OCI-LY1 (cell line): ENCODE results near the gene CMIP.
A peak's percentile ranks its signal among the peaks of the same experiment; 100 is the strongest.

Source experiments
- H2AFZ ChIP-seq: fragments of 200-600 bp; sonication (generic), shearing (Covaris generic); 2 replicates; pipeline ENCODE4 v1.6.0; 2014; ENCODE audit warnings: antibody characterized with exemption, mild to moderate bottlenecking, low read length
- H3F3A ChIP-seq: fragments of 200-600 bp; sonication (generic), shearing (Covaris generic); 2 replicates; pipeline ENCODE4 v1.6.0; 2014; ENCODE audit warnings: mild to moderate bottlenecking, antibody characterized with exemption, low read length, moderate library complexity; ENCODE audit not compliant: insufficient read depth
- H3K27ac ChIP-seq: fragments of 200-600 bp; sonication (generic); 2 replicates; pipeline ENCODE4 v1.5.1; 2014; ENCODE audit warnings: low read length, mixed run types, mild to moderate bottlenecking, low read depth; ENCODE audit not compliant: poor library complexity, severe bottlenecking
- H3K27me3 ChIP-seq: fragments of 200-600 bp; sonication (generic); 2 replicates; pipeline ENCODE4 v1.6.0; 2014; ENCODE audit warnings: antibody characterized with exemption, mild to moderate bottlenecking, low read length, moderate library complexity; ENCODE audit not compliant: insufficient read depth
- H3K36me3 ChIP-seq: fragments of 200-600 bp; sonication (generic); 2 replicates; pipeline ENCODE4 v1.6.1; 2014; ENCODE audit warnings: mild to moderate bottlenecking, antibody characterized with exemption, low read length, moderate library complexity, mixed read lengths; ENCODE audit not compliant: insufficient read depth
- H3K4me1 ChIP-seq: fragments of 200-600 bp; sonication (generic); 2 replicates; pipeline ENCODE4 v1.5.1; 2014; ENCODE audit warnings: mild to moderate bottlenecking, low read length, moderate library complexity; ENCODE audit not compliant: insufficient read depth, severe bottlenecking
- H3K4me2 ChIP-seq: fragments of 200-600 bp; sonication (generic), shearing (Covaris generic); 2 replicates; pipeline ENCODE4 v1.6.1; 2014; ENCODE audit warnings: low read length
- H3K4me3 ChIP-seq: fragments of 200-600 bp; sonication (generic); 2 replicates; pipeline ENCODE4 v1.5.1; 2014; ENCODE audit warnings: low read length, low read depth, mild to moderate bottlenecking, mixed read lengths; ENCODE audit not compliant: poor library complexity, severe bottlenecking
- H3K79me2 ChIP-seq: fragments of 200-600 bp; shearing (Covaris generic); 2 replicates; pipeline ENCODE4 v1.6.1; 2016; ENCODE audit warnings: mixed run types, low read length, mixed read lengths; ENCODE audit not compliant: insufficient read depth
- H3K9ac ChIP-seq: fragments of 200-600 bp; sonication (generic), shearing (Covaris generic); 2 replicates; pipeline ENCODE4 v1.6.1; 2014; ENCODE audit warnings: mild to moderate bottlenecking, low read length, mixed read lengths
- H3K9me2 ChIP-seq: fragments of 200-600 bp; sonication (generic), shearing (Covaris generic); 2 replicates; pipeline ENCODE4 v1.6.1; 2014; ENCODE audit warnings: low read depth, mild to moderate bottlenecking, low read length, mixed read lengths
- H3K9me3 ChIP-seq: fragments of 200-600 bp; shearing (Covaris generic); 2 replicates; pipeline ENCODE4 v1.6.1; 2014; ENCODE audit warnings: low read length, mixed read lengths
- H4K20me1 ChIP-seq: fragments of 200-600 bp; sonication (generic), shearing (Covaris generic); 2 replicates; pipeline ENCODE4 v1.6.0; 2016; ENCODE audit warnings: mild to moderate bottlenecking, low read length; ENCODE audit not compliant: insufficient read depth
- CTCF ChIP-seq: fragments of 200-600 bp; sonication (generic), shearing (Covaris generic); IDR thresholded peaks from 2 replicates; pipeline ENCODE4 v1.5.1; 2017; ENCODE audit warnings: mild to moderate bottlenecking, antibody characterized with exemption, low read length, moderate library complexity, mixed read lengths
- EZH2 ChIP-seq: fragments of 200-600 bp; sonication (generic), shearing (Covaris generic); IDR thresholded peaks from 2 replicates; pipeline ENCODE4 v1.8.0; 2017; ENCODE audit warnings: borderline replicate concordance, mixed run types, mild to moderate bottlenecking, antibody characterized with exemption, low read length, moderate library complexity, mixed read lengths

CMIP gene

GRCh38 chr16:81497690-81498089 is 53.1 kb downstream of the CMIP start:
- H3K36me3 ChIP-seq = peaks cover 17% of the 10 kb centered on the region; the same call in 1 of the 2 replicates
- no peak overlapping the region; the same call in 1 of the 2 replicates for H3K9ac ChIP-seq
- no peaks in the 10 kb centered on the region for H3K79me2 ChIP-seq
- H3K4me3 ChIP-seq = no peak overlapping the region
- H4K20me1 ChIP-seq = no peaks in the 10 kb centered on the region
- H3K4me2 ChIP-seq = peak overlapping the region; percentile 33; the same call in 1 of the 2 replicates
- H3K27me3 ChIP-seq = no peaks in the 10 kb centered on the region
- H3K4me1 ChIP-seq = peaks cover 53% of the 10 kb centered on the region
- no peak for TF ChIP-seq EZH2
- no peak; the same call in 1 of the 2 replicates for TF ChIP-seq CTCF
- H3F3A ChIP-seq = no peaks in the 10 kb centered on the region
- H3K9me3 ChIP-seq = no peaks in the 10 kb centered on the region
- no peaks in the 10 kb centered on the region for H3K9me2 ChIP-seq
- H3K27ac ChIP-seq = no peak overlapping the region
- H2AFZ ChIP-seq = no peak overlapping the region

- Histone ChIP-seq H3K27ac (no peak overlapping the region), H3K9ac (no peak overlapping the region), H3K36me3 (peaks cover 16% of the 10 kb centered on the region; the same call in 1 of the 2 replicates), H4K20me1 (no peaks in the 10 kb centered on the region), H3K27me3 (no peaks in the 10 kb centered on the region), H3F3A (no peaks in the 10 kb centered on the region), H3K4me1 (peaks cover 53% of the 10 kb centered on the region), H3K9me2 (no peaks in the 10 kb centered on the region), H3K4me2 (no peak overlapping the region), H3K4me3 (no peak overlapping the region), H3K9me3 (no peaks in the 10 kb centered on the region), H2AFZ (no peak overlapping the region), H3K79me2 (no peaks in the 10 kb centered on the region)
- no peak for TF ChIP-seq EZH2
- no peak for TF ChIP-seq CTCF
Observed at GRCh38 chr16:81498351-81498750, 53.7 kb downstream of the CMIP start.

- Histone ChIP-seq H3K4me3 (no peak overlapping the region), H4K20me1 (no peaks in the 10 kb centered on the region), H3K27ac (no peak overlapping the region), H3K4me2 (no peak overlapping the region), H3K9me3 (no peaks in the 10 kb centered on the region), H3K9me2 (no peaks in the 10 kb centered on the region), H3K9ac (no peak overlapping the region), H3K27me3 (no peaks in the 10 kb centered on the region), H3K4me1 (peaks cover 66% of the 10 kb centered on the region), H3F3A (no peaks in the 10 kb centered on the region), H3K36me3 (0 out of 2 replicates have a peak, but pooled peaks cover 8% of the 10 kb centered on the region), H2AFZ (no peak overlapping the region), H3K79me2 (no peaks in the 10 kb centered on the region)
- no peak for TF ChIP-seq EZH2
- TF ChIP-seq CTCF = no peak
Observed at GRCh38 chr16:81499576-81500380, 55.2 kb downstream of the CMIP start.
